ENCODE measurements around the gene S1PR2. TPM values are rescaled to one million over a fixed set of nuclear protein-coding genes. Genes with fewer than 3 reads are reported as not detected.
A peak's percentile ranks its signal among the peaks of the same experiment; 100 is the strongest.
"Not testable (repeated sequence)": the region's sequence is repeated elsewhere in the genome, so short reads cannot be mapped to it uniquely, and the experiment has no call there.

S1PR2 gene
- polyA plus RNA-seq, 5 donors, result 31.6 to 49.2 (median 37.2) TPM

GRCh38 chr19:10256551-10256950, 25.4 kb upstream of the S1PR2 start:
- no peak for DNase-seq

- no peak for DNase-seq
These were observed 24.2 kb upstream of the S1PR2 start for GRCh38 chr19:10255358-10255757.

GRCh38 chr19:10254244-10254643, 23.1 kb upstream of the S1PR2 start:
- DNase-seq, result no peak

- no peak for DNase-seq
These were observed 21.6 kb upstream of the S1PR2 start for GRCh38 chr19:10252707-10253106.

GRCh38 chr19:10251792-10252694, 20.9 kb upstream of the S1PR2 start, which contains the start of gene MRPL4:
MRPL4 (plus strand) TSS chr19:10252214; CDS start chr19:10252254, 40 bp downstream.
- DNase-seq, result peak; percentile 97 to 98

GRCh38 chr19:10246511-10246910, 15.4 kb upstream of the S1PR2 start:
- no peak for DNase-seq

GRCh38 chr19:10245189-10245939, 14.2 kb upstream of the S1PR2 start:
- DNase-seq, result no peak

GRCh38 chr19:10243606-10244005, 12.5 kb upstream of the S1PR2 start:
- DNase-seq, result no peak

GRCh38 chr19:10241826-10242449, 10.8 kb upstream of the S1PR2 start:
- DNase-seq, result not testable (repeated sequence)

GRCh38 chr19:10238172-10238783, 7.1 kb upstream of the S1PR2 start:
- peak; percentile 98 to 99 for DNase-seq

GRCh38 chr19:10237702-10238101, 6.6 kb upstream of the S1PR2 start:
- DNase-seq, result no peak

- not testable (repeated sequence) for DNase-seq
These were observed 4.3 kb upstream of the S1PR2 start for GRCh38 chr19:10235409-10235808.

GRCh38 chr19:10235003-10235402, 3.9 kb upstream of the S1PR2 start:
- no peak for DNase-seq

GRCh38 chr19:10233946-10234345, 2.8 kb upstream of the S1PR2 start:
- no peak for DNase-seq

GRCh38 chr19:10231612-10232228, 589 bp upstream of the S1PR2 start:
- DNase-seq, result no peak

GRCh38 chr19:10230173-10230860, 814 bp downstream of the S1PR2 start:
- peak; percentile 74 to 80 for DNase-seq

- DNase-seq, result peak in 1 of 2 donors; percentile 31
These were observed 2.2 kb downstream of the S1PR2 start for GRCh38 chr19:10228920-10229319.

- DNase-seq, result no peak
These were observed 2.7 kb downstream of the S1PR2 start for GRCh38 chr19:10228393-10228792.

GRCh38 chr19:10227026-10227971, 3.8 kb downstream of the S1PR2 start:
- DNase-seq, result no peak

All from right lung (tissue), 5 donors.